B cell (primary cell): ENCODE measurements around the gene ALMS1.

Experiments
- CTCF ChIP-seq: fragments of 200-600 bp; IDR thresholded peaks from one replicate; pipeline ENCODE4 v1.8.0; 2022; ENCODE audit warnings: antibody characterized with exemption, mild to moderate bottlenecking
- EZH2 ChIP-seq: IDR thresholded peaks from 2 replicates; pipeline ENCODE4 v1.6.1; 2012; ENCODE audit warnings: borderline replicate concordance, low read depth, mild to moderate bottlenecking, moderate library complexity, low read length; ENCODE audit not compliant: insufficient read depth, poor library complexity, severe bottlenecking

- TF ChIP-seq CTCF (no peak), EZH2 (no peak)
Observed at GRCh38 chr2:73373344-73373743, 12.3 kb upstream of the ALMS1 start.
